ENCODE data around the gene PSMD11.
A peak's percentile ranks its signal among the peaks of the same experiment; 100 is the strongest.

- TF ChIP-seq POLR2AphosphoS5 (IDR thresholded peaks at IDR 0.05; ENCODE audit: low read depth, low read length), result no peak
- TF ChIP-seq, protein P1, sequence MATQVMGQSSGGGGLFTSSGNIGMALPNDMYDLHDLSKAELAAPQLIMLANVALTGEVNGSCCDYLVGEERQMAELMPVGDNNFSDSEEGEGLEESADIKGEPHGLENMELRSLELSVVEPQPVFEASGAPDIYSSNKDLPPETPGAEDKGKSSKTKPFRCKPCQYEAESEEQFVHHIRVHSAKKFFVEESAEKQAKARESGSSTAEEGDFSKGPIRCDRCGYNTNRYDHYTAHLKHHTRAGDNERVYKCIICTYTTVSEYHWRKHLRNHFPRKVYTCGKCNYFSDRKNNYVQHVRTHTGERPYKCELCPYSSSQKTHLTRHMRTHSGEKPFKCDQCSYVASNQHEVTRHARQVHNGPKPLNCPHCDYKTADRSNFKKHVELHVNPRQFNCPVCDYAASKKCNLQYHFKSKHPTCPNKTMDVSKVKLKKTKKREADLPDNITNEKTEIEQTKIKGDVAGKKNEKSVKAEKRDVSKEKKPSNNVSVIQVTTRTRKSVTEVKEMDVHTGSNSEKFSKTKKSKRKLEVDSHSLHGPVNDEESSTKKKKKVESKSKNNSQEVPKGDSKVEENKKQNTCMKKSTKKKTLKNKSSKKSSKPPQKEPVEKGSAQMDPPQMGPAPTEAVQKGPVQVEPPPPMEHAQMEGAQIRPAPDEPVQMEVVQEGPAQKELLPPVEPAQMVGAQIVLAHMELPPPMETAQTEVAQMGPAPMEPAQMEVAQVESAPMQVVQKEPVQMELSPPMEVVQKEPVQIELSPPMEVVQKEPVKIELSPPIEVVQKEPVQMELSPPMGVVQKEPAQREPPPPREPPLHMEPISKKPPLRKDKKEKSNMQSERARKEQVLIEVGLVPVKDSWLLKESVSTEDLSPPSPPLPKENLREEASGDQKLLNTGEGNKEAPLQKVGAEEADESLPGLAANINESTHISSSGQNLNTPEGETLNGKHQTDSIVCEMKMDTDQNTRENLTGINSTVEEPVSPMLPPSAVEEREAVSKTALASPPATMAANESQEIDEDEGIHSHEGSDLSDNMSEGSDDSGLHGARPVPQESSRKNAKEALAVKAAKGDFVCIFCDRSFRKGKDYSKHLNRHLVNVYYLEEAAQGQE (IDR thresholded peaks at IDR 0.05; ENCODE audit: insufficient read depth in 1 of 2, low read depth in 2 of 2, low read length in 2 of 2), result peak; percentile 73 to 85
- TF ChIP-seq TAF1 (IDR thresholded peaks at IDR 0.05; ENCODE audit: borderline replicate concordance, insufficient read depth, low read length), result no peak
- TF ChIP-seq SIN3A (IDR thresholded peaks at IDR 0.05; ENCODE audit: borderline replicate concordance, insufficient read depth, low read length), result no peak
- peak; percentile 15 for TF ChIP-seq FOXP2 (optimal IDR thresholded peaks at IDR 0.05; ENCODE audit: borderline replicate concordance, extremely low read depth, extremely low read length, insufficient read depth)
Observed at GRCh38 chr17:32486701-32487472, 42.6 kb downstream of the PSMD11 start, which contains the start of gene CDK5R1.

Data from PFSK-1 (cell line).